ENCODE data around the gene PRKCE. TPM values are rescaled to one million over a fixed set of nuclear protein-coding genes. Genes with fewer than 3 reads are reported as not detected.

The PRKCE gene
- total RNA-seq, 1 experiment from 2014 or later: 2.4 TPM

- ChIA-PET POLR2A (ENCODE audit: low non-redundant PET) (no interaction called here), CTCF (no interaction called here)
- Histone ChIP-seq H3K4me1 (ENCODE audit: insufficient read depth, low read length, poor library complexity, severe bottlenecking) (no peaks in the 10 kb centered on the region), H3K27ac (ENCODE audit: low read depth, low read length, poor library complexity, severe bottlenecking) (no peak overlapping the region), H3K36me3 (ENCODE audit: insufficient read depth, low read length, poor library complexity, severe bottlenecking) (no peaks in the 10 kb centered on the region), H3K9me3 (ENCODE audit: low read depth, low read length, poor library complexity, severe bottlenecking) (no peaks in the 10 kb centered on the region), H3K4me3 (ENCODE audit: low read depth, low read length, poor library complexity, severe bottlenecking) (no peak overlapping the region), H3K27me3 (replicated peaks; ENCODE audit: insufficient read depth, low read depth, low read length, poor library complexity) (no peaks in the 10 kb centered on the region)
- no peak for DNase-seq (ENCODE audit: low spot score)
- BruUV-seq (replicated peaks): no TSS peak
- no peak for TF ChIP-seq EZH2 (IDR thresholded peaks at IDR 0.05; ENCODE audit: borderline replicate concordance, low read depth, low read length, poor library complexity, severe bottlenecking)
- TF ChIP-seq, protein P1, sequence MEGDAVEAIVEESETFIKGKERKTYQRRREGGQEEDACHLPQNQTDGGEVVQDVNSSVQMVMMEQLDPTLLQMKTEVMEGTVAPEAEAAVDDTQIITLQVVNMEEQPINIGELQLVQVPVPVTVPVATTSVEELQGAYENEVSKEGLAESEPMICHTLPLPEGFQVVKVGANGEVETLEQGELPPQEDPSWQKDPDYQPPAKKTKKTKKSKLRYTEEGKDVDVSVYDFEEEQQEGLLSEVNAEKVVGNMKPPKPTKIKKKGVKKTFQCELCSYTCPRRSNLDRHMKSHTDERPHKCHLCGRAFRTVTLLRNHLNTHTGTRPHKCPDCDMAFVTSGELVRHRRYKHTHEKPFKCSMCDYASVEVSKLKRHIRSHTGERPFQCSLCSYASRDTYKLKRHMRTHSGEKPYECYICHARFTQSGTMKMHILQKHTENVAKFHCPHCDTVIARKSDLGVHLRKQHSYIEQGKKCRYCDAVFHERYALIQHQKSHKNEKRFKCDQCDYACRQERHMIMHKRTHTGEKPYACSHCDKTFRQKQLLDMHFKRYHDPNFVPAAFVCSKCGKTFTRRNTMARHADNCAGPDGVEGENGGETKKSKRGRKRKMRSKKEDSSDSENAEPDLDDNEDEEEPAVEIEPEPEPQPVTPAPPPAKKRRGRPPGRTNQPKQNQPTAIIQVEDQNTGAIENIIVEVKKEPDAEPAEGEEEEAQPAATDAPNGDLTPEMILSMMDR (conservative IDR thresholded peaks at IDR 0.05; ENCODE audit: low read depth, low read length): no peak
- intact Hi-C loops (cut with micrococcal nuclease; ENCODE audit: unreplicated experiment): no loop called here
Measured at GRCh38 chr2:46163804-46164528, 512.5 kb downstream of the PRKCE start.

DNA sequence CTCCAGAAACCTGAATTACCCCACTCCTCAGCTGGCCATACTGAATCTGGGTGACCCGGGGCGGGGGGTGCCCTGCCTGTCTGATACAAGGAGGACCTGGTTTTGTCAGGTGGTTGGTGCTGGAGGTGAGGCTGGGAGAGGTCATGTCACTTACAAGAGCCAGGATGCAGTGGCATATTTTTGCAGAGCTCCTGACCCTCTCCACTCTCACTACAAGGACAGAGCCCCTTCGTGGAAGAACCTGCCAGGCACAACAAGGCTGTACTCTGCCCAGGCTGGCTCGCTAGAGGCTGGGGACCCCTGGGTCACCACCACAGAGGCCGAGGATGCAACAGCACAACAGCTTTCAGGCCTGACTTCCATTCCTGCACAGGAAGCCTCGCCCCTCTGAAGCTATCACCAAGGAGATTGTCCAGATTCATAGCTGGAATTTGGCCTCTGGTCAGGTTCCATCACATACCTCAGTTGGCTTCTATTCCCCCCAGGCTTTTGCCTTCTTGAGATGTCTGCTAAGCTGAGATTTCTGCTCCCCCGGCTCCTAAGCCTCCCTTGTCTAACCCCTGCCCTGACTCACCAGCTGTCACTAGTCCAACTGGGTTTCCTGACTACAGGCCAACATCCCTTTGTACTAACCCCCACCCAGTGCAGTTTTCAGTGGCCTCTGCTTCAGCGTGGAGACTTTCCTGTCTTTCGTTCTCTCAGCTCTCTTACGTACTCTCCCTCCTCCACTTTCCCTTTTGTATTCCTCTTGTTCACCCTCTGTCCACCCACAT is 513.2 kb downstream of the PRKCE start:
- DNase-seq (ENCODE audit: low spot score): no peak
- ChIA-PET CTCF (no interaction called here), POLR2A (ENCODE audit: low non-redundant PET) (no interaction called here)
- intact Hi-C loops (cut with micrococcal nuclease; ENCODE audit: unreplicated experiment): no loop called here
- H3K4me1 ChIP-seq (ENCODE audit: insufficient read depth, low read length, poor library complexity, severe bottlenecking): no peaks in the 10 kb centered on the region
- H3K9me3 ChIP-seq (ENCODE audit: low read depth, low read length, poor library complexity, severe bottlenecking): no peaks in the 10 kb centered on the region
- no peaks in the 10 kb centered on the region for H3K27me3 ChIP-seq (replicated peaks; ENCODE audit: insufficient read depth, low read depth, low read length, poor library complexity)
- no peak overlapping the region for H3K4me3 ChIP-seq (ENCODE audit: low read depth, low read length, poor library complexity, severe bottlenecking)
- H3K36me3 ChIP-seq (ENCODE audit: insufficient read depth, low read length, poor library complexity, severe bottlenecking): no peaks in the 10 kb centered on the region
- TF ChIP-seq, protein P1 (conservative IDR thresholded peaks at IDR 0.05; ENCODE audit: low read depth, low read length): no peak
- no peak for TF ChIP-seq EZH2 (IDR thresholded peaks at IDR 0.05; ENCODE audit: borderline replicate concordance, low read depth, low read length, poor library complexity, severe bottlenecking)
- BruUV-seq (replicated peaks): no TSS peak
- H3K27ac ChIP-seq (ENCODE audit: low read depth, low read length, poor library complexity, severe bottlenecking): no peak overlapping the region

DNA sequence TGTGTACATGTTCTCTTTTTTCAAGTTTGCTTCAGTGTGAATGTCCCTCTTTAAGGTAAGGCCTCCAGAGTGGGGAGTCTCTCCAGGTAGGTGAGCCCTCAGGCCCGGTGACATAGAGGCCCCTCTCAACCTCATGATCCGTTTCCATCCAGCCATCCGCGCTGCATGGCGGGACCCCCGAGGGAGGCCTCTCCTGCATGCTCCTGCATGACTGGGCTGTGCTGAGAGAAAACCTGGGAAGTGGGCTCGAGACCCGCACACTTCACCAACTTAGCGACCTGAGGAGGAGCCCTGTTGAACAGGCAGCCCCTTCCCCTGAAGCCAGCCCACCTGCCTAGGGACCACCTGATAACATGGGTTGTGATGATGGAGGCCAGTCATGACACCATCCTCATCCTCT is 514.4 kb downstream of the PRKCE start:
- POLR2A ChIA-PET (ENCODE audit: low non-redundant PET): no interaction called here
- no TSS peak for BruUV-seq (replicated peaks)
- H3K9me3 ChIP-seq (ENCODE audit: low read depth, low read length, poor library complexity, severe bottlenecking): no peaks in the 10 kb centered on the region
- H3K27ac ChIP-seq (ENCODE audit: low read depth, low read length, poor library complexity, severe bottlenecking): no peak overlapping the region
- H3K4me3 ChIP-seq (ENCODE audit: low read depth, low read length, poor library complexity, severe bottlenecking): no peak overlapping the region
- CTCF ChIA-PET: no interaction called here
- no peaks in the 10 kb centered on the region for H3K27me3 ChIP-seq (replicated peaks; ENCODE audit: insufficient read depth, low read depth, low read length, poor library complexity)
- intact Hi-C loops (cut with micrococcal nuclease; ENCODE audit: unreplicated experiment): no loop called here
- TF ChIP-seq, protein P1 (conservative IDR thresholded peaks at IDR 0.05; ENCODE audit: low read depth, low read length): no peak
- TF ChIP-seq EZH2 (IDR thresholded peaks at IDR 0.05; ENCODE audit: borderline replicate concordance, low read depth, low read length, poor library complexity, severe bottlenecking): no peak
- DNase-seq (ENCODE audit: low spot score): no peak
- H3K4me1 ChIP-seq (ENCODE audit: insufficient read depth, low read length, poor library complexity, severe bottlenecking): no peaks in the 10 kb centered on the region
- H3K36me3 ChIP-seq (ENCODE audit: insufficient read depth, low read length, poor library complexity, severe bottlenecking): no peaks in the 10 kb centered on the region
